SK-N-MC (cell line): Measurements from ENCODE around the gene BTBD16.

ENCODE experiments used
- DNase-seq: peaks from one replicate; pipeline ENCODE4 v3.0.0-alpha.2; 2011; ENCODE audit warnings: low read depth, low spot score
- H3K27ac ChIP-seq: fragments of 200-600 bp; sonication (generic); 2 replicates; pipeline ENCODE4 v1.5.1; 2016; ENCODE audit warnings: mixed run types
- H3K36me3 ChIP-seq: fragments of 200-600 bp; sonication (generic); 2 replicates; pipeline ENCODE4 v1.6.1; 2017; ENCODE audit warnings: antibody characterized with exemption, low read length, mixed read lengths; ENCODE audit not compliant: insufficient read depth
- H3K4me3 ChIP-seq: fragments of 200-600 bp; sonication (generic); 2 replicates; pipeline ENCODE4 v1.5.1; 2016
- H3K9ac ChIP-seq: fragments of 200-600 bp; sonication (generic); 2 replicates; pipeline ENCODE4 v1.8.0; 2017; ENCODE audit warnings: mixed run types, mixed read lengths; ENCODE audit not compliant: insufficient read length
- H3K9me3 ChIP-seq: fragments of 200-600 bp; sonication (generic); 2 replicates; pipeline ENCODE4 v1.6.1; 2017; ENCODE audit warnings: low read depth, mild to moderate bottlenecking, antibody characterized with exemption, low read length, moderate library complexity, mixed read lengths
- EZH2 ChIP-seq: fragments of 200-600 bp; sonication (generic); IDR thresholded peaks from one replicate; pipeline ENCODE4 v1.6.1; 2017; ENCODE audit warnings: antibody characterized with exemption
- FOXP2 ChIP-seq: optimal IDR thresholded peaks from 2 replicates; pipeline ENCODE3; 2011; ENCODE audit warnings: mild to moderate bottlenecking, moderate library complexity; ENCODE audit not compliant: insufficient read depth; ENCODE audit errors: extremely low read length, control extremely low read depth
- POLR2AphosphoS5 ChIP-seq: IDR thresholded peaks from 2 replicates; pipeline ENCODE4 v1.6.1; 2012; ENCODE audit warnings: mild to moderate bottlenecking, low read depth, low read length, borderline replicate concordance

BTBD16 gene

DNA sequence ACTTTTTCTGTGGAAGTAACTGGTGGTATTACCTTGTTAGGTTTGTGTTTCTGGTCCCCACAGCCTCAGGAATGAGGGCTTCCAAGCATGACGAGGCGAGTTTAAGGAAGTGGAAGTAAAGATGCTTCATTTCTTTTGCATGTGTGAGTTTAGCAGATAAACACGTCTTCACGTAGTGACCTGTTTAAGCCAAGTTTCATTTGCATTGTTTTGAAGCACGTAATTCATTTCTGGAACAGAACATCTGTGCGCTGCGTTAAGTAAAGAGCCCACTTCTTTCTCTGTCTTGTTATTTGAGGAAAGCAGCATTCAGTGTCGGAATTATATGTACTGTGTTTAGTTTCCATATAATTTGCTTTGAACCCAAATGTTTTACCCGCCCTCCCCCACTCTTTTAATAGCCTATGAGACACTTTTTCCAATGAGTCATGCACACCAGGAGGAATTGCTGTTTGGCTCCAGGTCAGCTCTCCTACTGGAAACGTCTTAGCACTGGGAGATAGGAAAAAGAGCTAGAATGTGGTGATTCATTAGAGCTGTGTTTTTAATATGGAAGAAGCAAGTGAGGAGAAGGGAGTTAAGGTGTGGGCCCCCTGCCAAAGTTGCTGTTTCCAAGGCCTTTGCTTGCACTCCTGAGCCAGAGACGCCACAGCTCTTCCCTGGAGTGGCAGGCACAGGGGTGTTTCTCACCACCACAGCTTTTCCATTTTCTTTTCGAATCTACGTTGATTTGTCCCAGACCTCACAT is 36.7 kb downstream of the BTBD16 start:
- H3K9ac ChIP-seq = no peak overlapping the region
- H3K4me3 ChIP-seq = no peak overlapping the region
- DNase-seq = no peak
- no peaks in the 10 kb centered on the region for H3K9me3 ChIP-seq
- no peak overlapping the region for H3K27ac ChIP-seq
- TF ChIP-seq EZH2 (no peak), POLR2AphosphoS5 (no peak), FOXP2 (no peak)
- H3K36me3 ChIP-seq = no peaks in the 10 kb centered on the region

- Histone ChIP-seq H3K36me3 (no peaks in the 10 kb centered on the region), H3K27ac (no peak overlapping the region), H3K9ac (no peak overlapping the region), H3K9me3 (no peaks in the 10 kb centered on the region), H3K4me3 (no peak overlapping the region)
- DNase-seq = no peak
- no peak for TF ChIP-seq POLR2AphosphoS5
- TF ChIP-seq EZH2 = no peak
- TF ChIP-seq FOXP2 = no peak
Observed at GRCh38 chr10:122308417-122309141, 37.5 kb downstream of the BTBD16 start.

DNA sequence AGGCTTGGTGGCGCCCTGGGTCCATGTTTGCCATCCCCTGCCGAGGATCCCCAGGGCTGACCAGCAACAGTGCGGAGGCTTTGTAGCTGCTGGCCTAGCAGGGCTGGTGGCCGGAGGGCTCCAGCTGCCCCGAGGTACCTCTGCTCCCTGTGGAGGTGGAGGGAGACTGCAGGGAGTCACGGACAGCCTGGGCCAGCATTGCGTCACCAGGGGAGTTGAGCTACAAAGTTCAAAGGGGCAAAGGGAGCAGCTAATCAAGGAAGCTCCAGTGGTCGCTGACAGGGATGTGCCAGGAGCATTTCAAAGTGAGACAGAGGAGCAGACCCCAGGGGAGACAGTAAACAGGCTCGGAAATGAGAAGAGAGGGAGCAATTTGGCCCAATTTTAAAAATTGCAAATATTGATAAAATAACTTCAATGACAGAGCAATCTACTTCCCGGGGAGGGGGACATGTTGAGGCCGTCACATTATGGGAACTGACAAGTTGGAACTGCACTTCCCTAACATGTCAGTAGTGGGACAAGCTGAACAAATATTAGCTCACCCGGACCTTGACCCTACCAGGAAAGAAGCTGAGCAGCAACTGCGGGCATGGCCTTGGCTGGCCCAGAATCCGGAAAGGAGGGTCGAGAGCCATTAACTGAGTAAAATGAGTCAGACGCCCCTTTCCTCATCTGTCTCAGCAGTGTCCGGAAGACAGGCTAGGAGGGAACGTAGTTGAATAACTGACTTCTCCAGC is 39.4 kb downstream of the BTBD16 start:
- DNase-seq = no peak
- TF ChIP-seq EZH2 = no peak
- TF ChIP-seq POLR2AphosphoS5 = no peak
- TF ChIP-seq FOXP2 = no peak

GRCh38 chr10:122311051-122311410 is 39.9 kb downstream of the BTBD16 start:
- Histone ChIP-seq H3K27ac (no peak overlapping the region), H3K4me3 (no peak overlapping the region), H3K9me3 (no peaks in the 10 kb centered on the region), H3K36me3 (no peaks in the 10 kb centered on the region), H3K9ac (no peak overlapping the region)
- no peak for DNase-seq
- no peak for TF ChIP-seq POLR2AphosphoS5
- TF ChIP-seq EZH2 = no peak
- no peak for TF ChIP-seq FOXP2

More for the DNA sequence above, 39.4 kb downstream of the BTBD16 start:
- no peak overlapping the region for H3K9ac ChIP-seq
- H3K9me3 ChIP-seq = no peaks in the 10 kb centered on the region
- H3K36me3 ChIP-seq = no peaks in the 10 kb centered on the region
- H3K4me3 ChIP-seq = no peak overlapping the region
- no peak overlapping the region for H3K27ac ChIP-seq

DNA sequence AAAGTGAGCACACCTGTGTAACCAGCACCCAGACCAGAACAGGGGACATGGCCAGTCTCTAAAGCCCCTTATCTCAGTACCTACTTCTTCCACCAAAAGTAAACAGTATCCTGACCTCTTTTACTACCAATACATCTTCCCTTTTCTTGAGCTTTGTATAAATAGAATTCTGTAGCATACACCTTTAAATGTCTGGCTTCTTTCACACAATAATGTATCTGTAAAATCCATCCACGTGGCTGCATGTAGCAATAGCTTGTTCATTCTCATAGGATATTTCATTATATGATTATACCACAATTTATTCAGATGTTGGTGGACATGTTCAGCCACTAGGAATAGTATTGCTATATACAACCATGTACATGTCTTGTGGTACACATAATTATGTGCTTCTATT is 40.6 kb downstream of the BTBD16 start:
- H3K9ac ChIP-seq = no peak overlapping the region
- no peaks in the 10 kb centered on the region for H3K36me3 ChIP-seq
- DNase-seq = no peak
- no peaks in the 10 kb centered on the region for H3K9me3 ChIP-seq
- H3K4me3 ChIP-seq = no peak overlapping the region
- no peak overlapping the region for H3K27ac ChIP-seq
- TF ChIP-seq POLR2AphosphoS5 (no peak), EZH2 (no peak), FOXP2 (no peak)

DNA sequence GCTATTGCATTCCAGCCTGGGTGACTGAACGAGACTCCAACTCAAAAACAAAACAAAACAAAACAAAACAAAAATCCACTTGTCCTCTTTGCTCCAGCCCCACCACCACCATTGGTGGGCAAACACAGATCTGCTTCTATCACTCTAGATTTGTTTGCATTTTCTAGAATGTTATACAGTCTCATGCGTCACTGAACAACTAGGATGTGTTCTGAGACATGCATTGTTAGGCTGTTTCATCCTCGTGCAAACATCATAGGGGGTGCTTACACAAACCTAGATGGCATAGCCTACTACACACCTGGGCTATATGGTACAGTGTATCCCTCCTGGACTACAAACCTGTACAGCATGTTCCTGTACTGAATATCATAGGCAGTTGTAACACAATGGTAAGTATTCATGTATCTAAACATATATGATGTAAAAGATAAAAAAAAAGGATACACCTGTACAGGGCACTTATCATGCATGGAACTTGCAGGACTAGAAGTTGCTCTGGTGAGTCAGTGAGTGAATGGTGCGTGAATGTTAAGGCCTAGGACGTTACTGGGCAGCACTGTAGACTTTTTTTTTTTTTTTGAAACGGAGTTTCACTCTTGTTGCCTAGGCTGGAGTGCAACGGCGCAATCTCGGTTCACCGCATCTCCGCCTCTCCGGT is 45.3 kb downstream of the BTBD16 start:
- TF ChIP-seq EZH2 (no peak), FOXP2 (no peak), POLR2AphosphoS5 (no peak)
- DNase-seq = no peak
- no peak overlapping the region for H3K9ac ChIP-seq
- no peak overlapping the region for H3K4me3 ChIP-seq
- no peaks in the 10 kb centered on the region for H3K9me3 ChIP-seq
- H3K36me3 ChIP-seq = no peaks in the 10 kb centered on the region
- H3K27ac ChIP-seq = no peak overlapping the region

DNA sequence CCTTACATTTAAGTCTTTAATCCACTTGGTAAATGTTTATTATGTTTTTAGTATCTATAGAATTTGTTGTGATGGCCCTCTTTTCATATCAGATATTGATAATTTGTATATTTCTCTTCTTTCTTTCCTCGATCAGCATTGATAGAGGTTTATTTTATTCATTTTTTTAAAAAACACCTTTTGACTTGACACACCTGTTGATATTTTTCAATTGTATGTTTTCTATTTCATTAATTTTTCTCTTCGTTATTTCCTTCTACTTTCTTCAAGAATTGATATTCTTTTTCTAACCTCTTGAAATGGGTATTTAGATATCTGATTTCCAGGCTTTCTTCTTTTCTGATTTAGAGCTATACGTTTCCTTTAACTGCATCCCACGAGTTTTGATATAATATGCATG is 50.9 kb downstream of the BTBD16 start:
- no peak for TF ChIP-seq EZH2
- no peak for TF ChIP-seq POLR2AphosphoS5
- TF ChIP-seq FOXP2 = no peak
- no peak overlapping the region for H3K27ac ChIP-seq
- no peak for DNase-seq
- H3K9ac ChIP-seq = no peak overlapping the region
- no peak overlapping the region for H3K4me3 ChIP-seq
- no peaks in the 10 kb centered on the region for H3K9me3 ChIP-seq
- H3K36me3 ChIP-seq = no peaks in the 10 kb centered on the region

DNA sequence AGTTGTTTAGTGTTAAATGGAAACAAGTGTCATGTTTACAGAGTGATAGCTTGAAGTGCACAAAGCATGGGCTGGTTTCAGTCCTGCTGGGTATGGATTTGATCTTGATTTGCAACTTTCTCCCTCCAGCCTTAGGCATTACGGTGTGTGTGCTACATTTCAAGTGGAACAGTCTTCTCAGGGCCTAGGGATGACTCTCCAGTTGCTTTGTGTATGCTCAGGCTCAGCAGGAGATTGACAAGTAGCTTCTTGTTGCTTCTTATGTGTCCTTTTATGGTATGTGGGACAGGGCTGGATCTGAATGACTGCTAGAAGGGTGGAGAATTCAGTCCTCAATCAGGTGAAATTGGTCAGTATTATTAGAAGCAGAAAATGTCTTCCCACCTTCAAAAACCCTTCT is 52.1 kb downstream of the BTBD16 start:
- no peak overlapping the region for H3K27ac ChIP-seq
- no peak overlapping the region for H3K4me3 ChIP-seq
- no peak for DNase-seq
- no peaks in the 10 kb centered on the region for H3K9me3 ChIP-seq
- H3K9ac ChIP-seq = no peak overlapping the region
- TF ChIP-seq FOXP2 = no peak
- TF ChIP-seq EZH2 = no peak
- TF ChIP-seq POLR2AphosphoS5 = no peak
- no peaks in the 10 kb centered on the region for H3K36me3 ChIP-seq
